Left ventricle myocardium inferior (tissue), 1 donor: ENCODE results near the gene TOR1AIP2. TPM values are rescaled to one million over a fixed set of nuclear protein-coding genes. Genes with fewer than 3 reads are reported as not detected.
A peak's percentile ranks its signal among the peaks of the same experiment; 100 is the strongest.

Experiments
- DNase-seq: peaks from one replicate; pipeline ENCODE4 v3.0.0-alpha.2; 2020
- H3K27ac ChIP-seq: fragments of 200-600 bp; replicated peaks from 2 replicates; pipeline ENCODE4 v1.8.0; 2021
- H3K27me3 ChIP-seq: fragments of 200-600 bp; 2 replicates; pipeline ENCODE4 v1.8.0; 2021; ENCODE audit warnings: low read depth
- H3K36me3 ChIP-seq: fragments of 200-600 bp; 2 replicates; pipeline ENCODE4 v1.8.0; 2021
- H3K4me1 ChIP-seq: fragments of 200-600 bp; 2 replicates; pipeline ENCODE4 v1.8.0; 2021
- H3K4me3 ChIP-seq: fragments of 200-600 bp; 2 replicates; pipeline ENCODE4 v1.8.0; 2021; ENCODE audit warnings: mild to moderate bottlenecking, moderate library complexity
- H3K9me3 ChIP-seq: fragments of 200-600 bp; replicated peaks from 2 replicates; pipeline ENCODE4 v1.8.0; 2021
- intact Hi-C: fragments of 100-400 bp; cut with micrococcal nuclease; formaldehyde crosslinking; loops from one replicate; pipeline ENCODE4 v1.11.0; 2022
- total RNA-seq: library from RNA; stranded (reverse); fragmentation: NEBNext Ultra II Directional; extraction: Animal tissue kit (Norgen Biotek cat#: 25700); gene quantifications from one replicate; pipeline ENCODE4 v1.2.1, GENCODE V29; 2021
- TF ChIP-seq, protein P1 (sequence below): fragments of 200-600 bp; IDR thresholded peaks from 2 replicates; pipeline ENCODE4 v1.8.0; 2021; ENCODE audit warnings: antibody characterized with exemption, mild to moderate bottlenecking, borderline replicate concordance
- donor health status: DM: no; HTN: yes; CAD: no; lungs with severe emphysema.

Gene TOR1AIP2
- total RNA-seq, 1 donor from 2014 or later = 48.1 TPM

GRCh38 chr1:179873438-179873851, 4.2 kb downstream of the TOR1AIP2 start:
- TF ChIP-seq, protein P1, sequence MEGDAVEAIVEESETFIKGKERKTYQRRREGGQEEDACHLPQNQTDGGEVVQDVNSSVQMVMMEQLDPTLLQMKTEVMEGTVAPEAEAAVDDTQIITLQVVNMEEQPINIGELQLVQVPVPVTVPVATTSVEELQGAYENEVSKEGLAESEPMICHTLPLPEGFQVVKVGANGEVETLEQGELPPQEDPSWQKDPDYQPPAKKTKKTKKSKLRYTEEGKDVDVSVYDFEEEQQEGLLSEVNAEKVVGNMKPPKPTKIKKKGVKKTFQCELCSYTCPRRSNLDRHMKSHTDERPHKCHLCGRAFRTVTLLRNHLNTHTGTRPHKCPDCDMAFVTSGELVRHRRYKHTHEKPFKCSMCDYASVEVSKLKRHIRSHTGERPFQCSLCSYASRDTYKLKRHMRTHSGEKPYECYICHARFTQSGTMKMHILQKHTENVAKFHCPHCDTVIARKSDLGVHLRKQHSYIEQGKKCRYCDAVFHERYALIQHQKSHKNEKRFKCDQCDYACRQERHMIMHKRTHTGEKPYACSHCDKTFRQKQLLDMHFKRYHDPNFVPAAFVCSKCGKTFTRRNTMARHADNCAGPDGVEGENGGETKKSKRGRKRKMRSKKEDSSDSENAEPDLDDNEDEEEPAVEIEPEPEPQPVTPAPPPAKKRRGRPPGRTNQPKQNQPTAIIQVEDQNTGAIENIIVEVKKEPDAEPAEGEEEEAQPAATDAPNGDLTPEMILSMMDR = no peak
- DNase-seq = no peak
- peaks cover 73% of the 10 kb centered on the region for H3K4me1 ChIP-seq
- H3K27ac ChIP-seq = no peak overlapping the region
- no peaks in the 10 kb centered on the region for H3K9me3 ChIP-seq
- intact Hi-C loops = no loop called here
- peaks cover 22% of the 10 kb centered on the region for H3K36me3 ChIP-seq
- no peaks in the 10 kb centered on the region for H3K27me3 ChIP-seq
- no peak overlapping the region for H3K4me3 ChIP-seq

GRCh38 chr1:179872558-179872957, 5.0 kb downstream of the TOR1AIP2 start:
- intact Hi-C loops = no loop called here

DNA sequence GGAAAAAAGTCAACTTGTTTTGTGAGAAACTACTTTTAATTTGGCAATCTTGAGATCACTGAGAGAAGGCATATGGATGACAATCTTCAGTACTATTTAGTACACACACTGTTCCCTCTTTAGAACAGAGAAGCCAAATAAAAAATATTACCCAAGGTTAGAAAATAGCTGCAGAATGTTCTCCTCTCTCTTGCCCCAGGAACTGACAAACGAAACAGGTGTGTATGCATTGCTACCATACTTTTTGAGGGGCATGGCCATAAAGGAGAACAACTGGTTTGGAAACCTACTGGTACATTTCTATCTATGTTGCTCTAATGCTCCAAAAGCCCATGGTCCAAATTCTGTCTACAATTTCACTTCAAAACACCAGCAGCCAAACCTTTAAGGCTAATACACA, 5.7 kb downstream of the TOR1AIP2 start:
- no peak for DNase-seq
- TF ChIP-seq, protein P1 = no peak
- intact Hi-C loops = no loop called here
- peaks cover 23% of the 10 kb centered on the region for H3K36me3 ChIP-seq
- no peaks in the 10 kb centered on the region for H3K9me3 ChIP-seq
- H3K4me1 ChIP-seq = peaks cover 74% of the 10 kb centered on the region
- no peak overlapping the region for H3K4me3 ChIP-seq
- no peaks in the 10 kb centered on the region for H3K27me3 ChIP-seq
- peak overlapping the region; percentile 28 for H3K27ac ChIP-seq

More at GRCh38 chr1:179872558-179872957, 5.0 kb downstream of the TOR1AIP2 start:
- TF ChIP-seq, protein P1 = no peak
- H3K9me3 ChIP-seq = no peaks in the 10 kb centered on the region
- H3K4me3 ChIP-seq = no peak overlapping the region
- H3K4me1 ChIP-seq = peaks cover 77% of the 10 kb centered on the region
- no peak for DNase-seq
- peaks cover 23% of the 10 kb centered on the region for H3K36me3 ChIP-seq
- H3K27ac ChIP-seq = peak overlapping the region; percentile 28
- no peaks in the 10 kb centered on the region for H3K27me3 ChIP-seq

- DNase-seq = no peak
- H3K4me3 ChIP-seq = no peak overlapping the region
- H3K27ac ChIP-seq = no peak overlapping the region
- TF ChIP-seq, protein P1 = no peak
- H3K27me3 ChIP-seq = no peaks in the 10 kb centered on the region
- intact Hi-C loops = no loop called here
- H3K9me3 ChIP-seq = no peaks in the 10 kb centered on the region
- peaks cover 32% of the 10 kb centered on the region for H3K36me3 ChIP-seq
- peaks cover 63% of the 10 kb centered on the region for H3K4me1 ChIP-seq
Observed at GRCh38 chr1:179870870-179871269, 6.7 kb downstream of the TOR1AIP2 start.

DNA sequence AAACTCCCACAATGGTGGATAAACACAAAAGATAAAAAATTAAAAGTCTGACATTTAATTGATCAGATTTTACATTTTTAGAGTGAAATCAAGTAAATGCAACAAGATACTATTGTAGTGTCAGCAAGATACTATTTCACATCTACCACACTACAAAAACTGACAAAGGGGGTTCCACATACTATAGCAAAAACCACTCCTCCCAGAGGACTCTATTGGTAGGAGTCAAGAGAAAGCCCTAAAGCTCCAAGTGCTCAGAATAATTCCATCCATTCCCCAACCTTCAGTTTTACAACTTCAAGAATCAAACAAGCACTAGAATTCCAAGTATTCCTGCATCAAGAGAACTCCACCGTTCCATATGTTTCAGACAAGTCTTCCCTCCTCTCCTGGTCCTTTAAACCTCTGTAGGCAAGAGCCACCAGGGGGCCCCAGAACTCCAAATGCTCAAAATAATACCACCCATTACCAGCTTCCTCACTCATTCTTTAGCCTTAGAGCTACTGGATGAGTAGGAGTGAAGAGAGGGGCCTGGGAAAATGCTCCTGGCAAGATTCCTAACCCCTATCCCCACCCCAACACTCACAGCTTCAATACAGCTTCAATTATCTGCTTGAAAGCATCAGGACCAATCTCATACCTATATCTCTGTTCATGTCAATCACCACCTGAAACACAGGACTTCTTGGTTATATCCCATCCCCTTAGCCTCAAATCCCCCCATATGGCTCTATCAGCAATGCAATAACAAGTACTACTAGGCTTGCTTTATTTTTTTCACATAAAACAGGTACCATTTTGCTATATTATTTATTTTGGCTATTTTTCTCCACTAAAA, 9.9 kb downstream of the TOR1AIP2 start:
- H3K4me3 ChIP-seq = no peak overlapping the region
- DNase-seq = peak; percentile 25
- H3K27me3 ChIP-seq = no peaks in the 10 kb centered on the region
- TF ChIP-seq, protein P1 = peak; percentile 75
- H3K27ac ChIP-seq = no peak overlapping the region
- intact Hi-C loops = no loop called here
- H3K36me3 ChIP-seq = peaks cover 39% of the 10 kb centered on the region
- no peaks in the 10 kb centered on the region for H3K9me3 ChIP-seq
- peaks cover 39% of the 10 kb centered on the region for H3K4me1 ChIP-seq
